ENCODE measurements around the gene ELK4. TPM values are rescaled to one million over a fixed set of nuclear protein-coding genes. Genes with fewer than 3 reads are reported as not detected.

The ELK4 gene
- total and polyA plus RNA-seq, 2 donors (not counting 1 experiment from before 2014, with no cell fraction given) = 11.7 to 11.8 TPM

GRCh38 chr1:205630651-205631009, 1.2 kb downstream of the ELK4 start:
- H3K9me3 ChIP-seq (ENCODE audit: control insufficient read depth, insufficient read depth, low read depth, low read length) = no peaks in the 10 kb centered on the region
- peak overlapping the region; percentile 68 to 88 (median 83) for H3K4me3 ChIP-seq (replicated peaks in 1 of 4; ENCODE audit: control extremely low read depth in 1 of 4, insufficient read depth in 1 of 4, low read depth in 3 of 4, low read length in 4 of 4)
- TF ChIP-seq EZH2 (IDR thresholded peaks at IDR 0.05; ENCODE audit: low read length, missing control alignments) = no peak
- no peak for TF ChIP-seq CTCF (conservative IDR thresholded peaks at IDR 0.05 in 1 of 2, IDR thresholded peaks at IDR 0.05 in 1 of 2; ENCODE audit: low read depth in 1 of 2, low read length in 2 of 2)
- peaks cover 46% of the 10 kb centered on the region for H3K79me2 ChIP-seq (ENCODE audit: control insufficient read depth, insufficient read depth, low read length)
- no peaks in the 10 kb centered on the region for H4K20me1 ChIP-seq (ENCODE audit: control insufficient read depth, extremely low read depth, insufficient read depth, low read length)
- H3K36me3 ChIP-seq (ENCODE audit: control insufficient read depth, insufficient read depth, low read length) = no peaks in the 10 kb centered on the region
- H2AFZ ChIP-seq (ENCODE audit: low read length) = no peak overlapping the region
- DNase-seq (ENCODE audit: low read depth in 2 of 2) = no peak
- H3K27me3 ChIP-seq (ENCODE audit: control insufficient read depth, insufficient read depth, low read length) = no peaks in the 10 kb centered on the region
- peak overlapping the region; percentile 94 for H3K9ac ChIP-seq (ENCODE audit: insufficient read depth, low read length)
- H3K27ac ChIP-seq (ENCODE audit: insufficient read depth, low read length) = peak overlapping the region; percentile 97
- peaks cover 9% of the 10 kb centered on the region for H3K4me1 ChIP-seq (ENCODE audit: control insufficient read depth, extremely low read depth, insufficient read depth, low read length)
- H3K4me2 ChIP-seq (ENCODE audit: extremely low read depth, insufficient read depth, low read length) = peak overlapping the region; percentile 67

GRCh38 chr1:205630241-205630640, 1.6 kb downstream of the ELK4 start:
- Histone ChIP-seq H4K20me1 (ENCODE audit: control insufficient read depth, extremely low read depth, insufficient read depth, low read length) (no peaks in the 10 kb centered on the region), H3K4me3 (replicated peaks in 1 of 4; ENCODE audit: control extremely low read depth in 1 of 4, insufficient read depth in 1 of 4, low read depth in 3 of 4, low read length in 4 of 4) (peak overlapping the region; percentile 68 to 88 (median 83)), H3K4me1 (ENCODE audit: control insufficient read depth, extremely low read depth, insufficient read depth, low read length) (peaks cover 9% of the 10 kb centered on the region), H3K36me3 (ENCODE audit: control insufficient read depth, insufficient read depth, low read length) (no peaks in the 10 kb centered on the region), H3K9me3 (ENCODE audit: control insufficient read depth, insufficient read depth, low read depth, low read length) (no peaks in the 10 kb centered on the region), H2AFZ (ENCODE audit: low read length) (no peak overlapping the region), H3K79me2 (ENCODE audit: control insufficient read depth, insufficient read depth, low read length) (peaks cover 46% of the 10 kb centered on the region), H3K9ac (ENCODE audit: insufficient read depth, low read length) (peak overlapping the region; percentile 94), H3K27me3 (ENCODE audit: control insufficient read depth, insufficient read depth, low read length) (no peaks in the 10 kb centered on the region), H3K27ac (ENCODE audit: insufficient read depth, low read length) (peak overlapping the region; percentile 97), H3K4me2 (ENCODE audit: extremely low read depth, insufficient read depth, low read length) (peak overlapping the region; percentile 67)
- TF ChIP-seq EZH2 (IDR thresholded peaks at IDR 0.05; ENCODE audit: low read length, missing control alignments) = no peak
- no peak for TF ChIP-seq CTCF (conservative IDR thresholded peaks at IDR 0.05 in 1 of 2, IDR thresholded peaks at IDR 0.05 in 1 of 2; ENCODE audit: low read depth in 1 of 2, low read length in 2 of 2)
- DNase-seq (ENCODE audit: low read depth in 2 of 2) = peak; percentile 40 to 53

GRCh38 chr1:205629751-205630150, 2.1 kb downstream of the ELK4 start:
- H3K36me3 ChIP-seq (ENCODE audit: control insufficient read depth, insufficient read depth, low read length) = no peaks in the 10 kb centered on the region
- peak overlapping the region; percentile 97 for H3K27ac ChIP-seq (ENCODE audit: insufficient read depth, low read length)
- H3K9me3 ChIP-seq (ENCODE audit: control insufficient read depth, insufficient read depth, low read depth, low read length) = no peaks in the 10 kb centered on the region
- H3K79me2 ChIP-seq (ENCODE audit: control insufficient read depth, insufficient read depth, low read length) = peaks cover 47% of the 10 kb centered on the region
- no peaks in the 10 kb centered on the region for H3K27me3 ChIP-seq (ENCODE audit: control insufficient read depth, insufficient read depth, low read length)
- peak overlapping the region; percentile 68 to 88 (median 83) for H3K4me3 ChIP-seq (replicated peaks in 1 of 4; ENCODE audit: control extremely low read depth in 1 of 4, insufficient read depth in 1 of 4, low read depth in 3 of 4, low read length in 4 of 4)
- H3K4me2 ChIP-seq (ENCODE audit: extremely low read depth, insufficient read depth, low read length) = peak overlapping the region; percentile 84
- TF ChIP-seq EZH2 (IDR thresholded peaks at IDR 0.05; ENCODE audit: low read length, missing control alignments) = no peak
- no peak for TF ChIP-seq CTCF (conservative IDR thresholded peaks at IDR 0.05 in 1 of 2, IDR thresholded peaks at IDR 0.05 in 1 of 2; ENCODE audit: low read depth in 1 of 2, low read length in 2 of 2)
- no peak overlapping the region for H2AFZ ChIP-seq (ENCODE audit: low read length)
- H4K20me1 ChIP-seq (ENCODE audit: control insufficient read depth, extremely low read depth, insufficient read depth, low read length) = no peaks in the 10 kb centered on the region
- peaks cover 9% of the 10 kb centered on the region for H3K4me1 ChIP-seq (ENCODE audit: control insufficient read depth, extremely low read depth, insufficient read depth, low read length)
- peak overlapping the region; percentile 41 for H3K9ac ChIP-seq (ENCODE audit: insufficient read depth, low read length)
- no peak for DNase-seq (ENCODE audit: low read depth in 2 of 2)
